Activated CD8-positive, alpha-beta memory T cell treated with anti-CD3 and anti-CD28 coated beads, Interleukin-2, amount 50 U/mL, for 1 hour (primary cell): Measurements from ENCODE around the gene SUMF2.
A peak's percentile ranks its signal among the peaks of the same experiment; 100 is the strongest.
"Not testable (repeated sequence)": the region's sequence is repeated elsewhere in the genome, so short reads cannot be mapped to it uniquely, and the experiment has no call there.

Experiments used
- DNase-seq: peaks from one replicate; pipeline ENCODE4 v3.0.0-alpha.2; 2020; ENCODE audit errors: extremely low read depth

Gene SUMF2

DNA sequence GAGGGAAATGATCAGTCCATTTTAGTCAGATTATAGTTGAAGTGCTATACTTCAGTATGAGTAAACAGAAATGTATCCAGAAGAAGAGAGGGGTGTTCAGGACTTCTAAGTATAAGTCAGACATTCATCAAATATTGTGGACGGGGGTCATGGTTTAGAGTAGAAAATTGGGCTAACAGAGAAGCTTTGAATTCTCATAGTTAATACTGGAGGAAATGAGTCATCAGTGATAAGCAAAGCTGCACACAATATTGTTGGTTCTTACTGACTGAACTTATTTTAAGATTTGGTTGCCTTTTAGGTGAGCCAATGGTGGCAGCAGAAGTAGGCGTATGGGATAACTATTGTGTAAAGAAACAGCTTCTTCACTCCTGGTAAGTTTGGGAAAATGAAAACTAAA, 1.7 kb upstream of the SUMF2 start:
- no peak for DNase-seq

DNA sequence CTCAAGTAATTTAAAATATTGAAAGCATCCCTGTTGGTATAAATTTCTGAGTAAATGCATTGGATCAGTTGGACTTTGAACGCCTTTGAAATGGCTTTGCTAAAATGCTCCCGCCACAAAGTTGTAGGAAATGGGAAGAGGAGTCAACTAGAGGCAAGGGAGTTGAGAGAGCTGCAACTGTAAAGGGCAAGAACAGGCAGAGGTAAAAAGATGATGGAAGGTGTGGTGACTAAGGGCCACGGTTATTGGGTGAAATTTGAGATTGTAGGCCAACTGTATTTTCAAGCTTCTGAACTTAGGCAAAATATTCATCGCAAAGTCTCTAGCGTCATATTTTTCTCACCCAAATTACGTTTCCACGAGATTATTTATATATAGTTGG, 595 bp upstream of the SUMF2 start:
- DNase-seq: no peak

GRCh38 chr7:56066376-56066775, 2.3 kb downstream of the SUMF2 start:
- not testable (repeated sequence) for DNase-seq

DNA sequence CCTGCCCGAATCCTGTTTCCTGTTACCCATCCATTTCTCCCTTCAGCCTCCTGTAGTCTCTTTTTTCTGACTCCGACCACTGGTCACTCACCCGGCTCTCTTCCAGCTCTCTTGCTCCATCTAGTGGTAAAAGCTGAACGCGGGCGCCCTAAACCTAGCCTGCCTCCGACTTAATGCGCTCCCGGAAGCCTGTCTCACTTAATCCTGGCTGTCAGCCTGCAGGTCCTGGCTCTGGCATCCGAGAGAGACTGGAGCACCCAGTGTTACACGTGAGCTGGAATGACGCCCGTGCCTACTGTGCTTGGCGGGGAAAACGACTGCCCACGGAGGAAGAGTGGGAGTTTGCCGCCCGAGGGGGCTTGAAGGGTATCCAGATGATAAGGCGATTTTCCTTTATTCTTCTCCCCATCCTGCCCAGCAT, 10.3 kb downstream of the SUMF2 start:
- peak; percentile 26 for DNase-seq

DNA sequence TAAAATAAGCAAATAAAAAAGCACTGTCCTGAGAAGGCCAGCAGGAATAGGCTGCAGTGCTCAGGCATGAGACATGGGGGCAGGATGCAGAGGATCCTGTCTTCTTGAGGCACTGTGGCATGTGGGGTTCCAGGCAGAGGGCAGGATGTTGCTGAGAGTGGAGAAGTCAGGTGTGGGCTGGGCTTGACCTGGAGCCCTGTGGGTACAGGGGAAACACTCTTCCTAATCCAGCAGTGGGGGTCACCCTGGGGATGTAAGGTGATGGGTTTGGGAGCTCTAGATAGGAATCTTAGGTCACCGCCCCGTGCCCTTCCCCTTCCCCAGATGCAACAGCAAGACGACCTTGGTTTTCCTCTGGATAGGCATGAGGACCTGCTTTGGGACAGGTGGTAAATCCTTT, 13.6 kb downstream of the SUMF2 start:
- DNase-seq: no peak

- no peak for DNase-seq
These were observed 14.1 kb downstream of the SUMF2 start for GRCh38 chr7:56078196-56078595.

DNA sequence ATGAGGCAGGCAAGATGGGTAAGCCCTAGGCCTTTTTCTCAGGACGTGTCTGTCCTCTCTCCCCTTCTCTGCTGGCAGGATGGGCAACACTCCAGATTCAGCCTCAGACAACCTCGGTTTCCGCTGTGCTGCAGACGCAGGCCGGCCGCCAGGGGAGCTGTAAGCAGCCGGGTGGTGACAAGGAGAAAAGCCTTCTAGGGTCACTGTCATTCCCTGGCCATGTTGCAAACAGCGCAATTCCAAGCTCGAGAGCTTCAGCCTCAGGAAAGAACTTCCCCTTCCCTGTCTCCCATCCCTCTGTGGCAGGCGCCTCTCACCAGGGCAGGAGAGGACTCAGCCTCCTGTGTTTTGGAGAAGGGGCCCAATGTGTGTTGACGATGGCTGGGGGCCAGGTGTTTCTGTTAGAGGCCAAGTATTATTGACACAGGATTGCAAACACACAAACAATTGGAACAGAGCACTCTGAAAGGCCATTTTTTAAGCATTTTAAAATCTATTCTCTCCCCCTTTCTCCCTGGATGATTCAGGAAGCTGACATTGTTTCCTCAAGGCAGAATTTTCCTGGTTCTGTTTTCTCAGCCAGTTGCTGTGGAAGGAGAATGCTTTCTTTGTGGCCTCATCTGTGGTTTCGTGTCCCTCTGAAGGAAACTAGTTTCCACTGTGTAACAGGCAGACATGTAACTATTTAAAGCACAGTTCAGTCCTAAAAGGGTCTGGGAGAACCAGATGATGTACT, 15.5 kb downstream of the SUMF2 start:
- no peak for DNase-seq

GRCh38 chr7:56080726-56081435, 16.8 kb downstream of the SUMF2 start:
- DNase-seq: not testable (repeated sequence)

DNA sequence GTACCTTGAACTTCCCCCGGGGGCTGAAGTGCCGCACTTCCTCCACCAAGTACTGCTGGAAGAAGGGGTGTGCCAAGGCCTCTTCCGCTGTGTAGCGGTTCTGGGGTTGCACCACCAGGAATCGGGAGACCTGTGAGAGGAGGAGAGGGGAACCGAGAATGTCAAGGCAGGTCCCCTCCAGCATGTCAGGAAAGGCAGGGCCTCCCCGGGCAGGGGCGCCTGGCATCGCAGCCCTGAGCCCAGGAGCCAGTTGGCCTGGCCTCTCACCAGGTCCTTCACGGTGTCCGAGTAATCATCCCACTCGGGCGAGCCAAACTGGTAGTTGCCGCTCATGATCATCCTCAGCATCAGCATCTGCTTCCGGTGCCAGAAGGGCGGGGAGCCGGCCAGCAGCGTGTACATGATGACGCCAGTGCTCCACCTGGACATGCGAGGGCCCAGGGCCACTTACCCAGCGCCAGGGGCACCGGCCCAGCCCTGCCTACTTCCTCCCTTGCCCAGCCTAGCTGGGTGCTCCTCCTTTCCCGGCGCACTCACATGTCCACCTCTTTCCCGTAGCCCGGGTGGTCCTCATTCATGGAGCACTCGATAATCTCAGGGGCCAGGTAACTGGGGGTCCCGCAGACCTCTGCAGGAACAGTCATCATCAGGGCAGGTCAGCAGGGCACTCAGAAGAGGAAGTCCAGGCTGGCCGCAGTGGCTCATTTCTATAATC, 17.7 kb downstream of the SUMF2 start:
- DNase-seq: no peak

DNA sequence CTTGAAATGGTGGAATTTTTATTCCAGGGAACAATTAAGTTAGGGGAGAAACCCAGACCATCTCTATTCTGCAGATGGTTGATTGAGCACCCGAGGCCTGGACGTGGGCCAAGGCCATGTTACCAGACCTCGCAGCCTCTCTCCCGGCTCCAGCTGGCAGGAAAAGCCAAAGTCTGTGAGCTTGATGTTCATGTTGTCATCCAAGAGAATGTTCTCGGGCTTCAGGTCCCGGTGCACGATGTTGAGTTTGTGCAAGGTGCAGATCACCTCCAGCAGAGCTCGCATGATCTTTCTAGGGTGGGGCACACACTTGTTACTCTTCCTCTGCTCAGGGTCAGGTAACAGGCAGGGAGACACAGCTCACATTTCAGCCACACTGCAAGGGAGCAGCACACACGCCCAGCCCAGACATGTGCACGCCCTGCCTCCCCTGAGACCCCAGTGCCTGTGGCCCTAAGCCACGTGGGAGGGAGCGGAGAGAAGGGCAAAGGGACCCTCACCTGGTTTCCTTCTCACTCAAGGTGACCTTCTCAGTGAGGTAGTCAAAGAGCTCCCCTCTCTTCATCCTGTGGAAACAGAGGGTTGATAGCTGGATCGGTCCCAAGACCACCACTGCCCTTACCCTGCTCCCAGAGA, 19.2 kb downstream of the SUMF2 start:
- DNase-seq: no peak

DNA sequence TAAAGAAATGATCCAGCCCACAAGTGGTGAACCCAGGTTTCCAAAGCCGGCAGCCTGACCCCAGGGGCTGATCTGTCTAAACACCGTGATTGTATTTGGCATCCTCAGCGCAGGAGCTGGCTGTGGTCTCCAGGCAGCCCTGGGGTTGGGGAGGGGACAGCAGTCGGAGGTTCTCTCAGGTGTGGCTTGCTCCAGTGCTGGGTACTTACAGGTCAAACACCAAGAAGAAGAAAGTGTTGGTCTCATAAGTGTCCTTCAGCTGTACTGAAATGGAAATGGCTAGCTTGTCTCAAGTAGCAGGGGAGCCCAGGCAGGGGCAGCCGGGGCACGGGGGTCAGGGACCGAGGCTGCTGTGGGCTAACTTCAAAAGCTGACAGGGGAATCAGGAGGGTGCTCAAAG, 22.7 kb downstream of the SUMF2 start:
- no peak for DNase-seq

DNA sequence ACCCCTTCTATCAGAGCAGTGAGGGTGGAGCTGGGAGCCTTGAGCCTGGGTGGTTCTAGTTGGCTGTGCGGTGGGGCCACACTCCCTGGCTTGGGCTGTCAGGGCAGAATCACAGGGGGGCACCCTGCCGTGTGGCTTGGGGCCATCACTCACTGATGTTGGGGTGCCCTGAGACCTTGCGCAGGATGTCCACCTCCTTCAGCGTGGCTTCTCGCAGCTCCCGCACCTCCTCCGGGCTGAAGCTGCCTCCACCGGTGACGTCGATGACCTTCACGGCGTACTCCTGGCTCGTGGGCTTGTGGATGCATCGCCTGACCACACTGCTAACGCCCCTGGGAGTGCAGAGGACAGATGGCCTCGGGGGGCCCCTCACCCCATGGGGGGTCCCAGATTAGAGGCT, 23.4 kb downstream of the SUMF2 start:
- DNase-seq: no peak

GRCh38 chr7:56091591-56091990, 27.5 kb downstream of the SUMF2 start:
- DNase-seq: no peak

DNA sequence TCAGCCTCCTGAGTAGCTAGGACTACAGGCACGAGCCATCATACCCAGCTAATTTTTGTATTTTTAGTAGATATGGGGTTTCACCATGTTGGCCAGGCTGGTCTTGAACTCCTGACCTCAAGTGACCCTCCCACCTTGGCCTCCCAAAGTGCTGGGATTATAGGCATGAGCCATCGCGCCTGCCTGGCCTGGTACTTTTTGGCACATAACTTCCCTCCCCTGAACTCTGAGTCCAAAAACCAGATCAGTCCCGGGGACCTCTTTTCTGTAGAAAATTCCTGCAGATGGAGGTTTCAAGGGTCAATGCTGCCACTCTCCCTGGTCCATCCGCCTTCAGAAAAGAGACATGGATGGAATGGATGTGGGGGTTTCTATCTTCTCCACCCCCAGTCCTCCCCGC, 28.3 kb downstream of the SUMF2 start:
- not testable (repeated sequence) for DNase-seq

DNA sequence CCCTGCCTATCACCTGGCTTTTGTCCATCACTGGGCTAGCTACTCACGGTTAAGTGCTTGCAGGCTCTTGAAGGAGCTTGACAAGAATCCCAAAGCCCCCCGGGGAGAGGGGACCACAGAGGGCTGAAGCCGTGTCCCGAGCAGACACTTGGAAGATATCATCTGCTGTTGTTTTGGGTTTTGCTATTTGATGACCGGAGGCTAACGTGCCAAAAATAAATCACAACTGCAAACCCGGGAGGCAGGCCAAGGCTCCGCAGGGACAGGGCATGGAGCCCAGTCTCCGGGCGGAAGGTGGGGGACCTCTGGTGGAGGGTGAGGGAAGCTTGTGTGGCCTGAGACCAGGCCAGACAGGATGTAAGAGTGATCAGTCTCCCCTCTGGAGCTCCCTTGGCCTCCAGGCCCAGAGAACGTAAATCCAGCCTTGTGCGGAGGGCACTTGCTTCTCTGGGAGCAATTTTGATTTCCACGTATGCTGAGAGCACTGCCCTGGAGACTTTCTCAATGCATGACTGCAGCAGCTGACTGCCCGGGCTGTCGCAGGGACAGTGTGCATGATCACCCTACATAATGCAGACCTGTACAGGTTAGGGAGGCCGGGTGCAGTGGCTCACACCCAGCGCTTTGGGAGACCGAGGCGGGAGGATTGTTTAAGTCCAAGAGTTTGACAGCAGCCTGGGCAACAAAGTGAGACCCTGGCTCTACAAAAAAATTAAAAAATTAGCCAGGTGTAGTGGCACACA, 28.9 kb downstream of the SUMF2 start, which contains the start of gene PHKG1:
Gene PHKG1 (minus strand): TSS at position 164 of the 743 bp plus-strand sequence. CDS start 4,011 bp downstream, outside the sequence.
- DNase-seq: no peak

GRCh38 chr7:56097700-56098099, 33.6 kb downstream of the SUMF2 start:
- DNase-seq: no peak

GRCh38 chr7:56098187-56099008, 34.3 kb downstream of the SUMF2 start:
- DNase-seq: not testable (repeated sequence)

GRCh38 chr7:56099653-56100052, 35.6 kb downstream of the SUMF2 start:
- DNase-seq: no peak

- not testable (repeated sequence) for DNase-seq
These were observed 40.1 kb downstream of the SUMF2 start for GRCh38 chr7:56104138-56104537.

DNA sequence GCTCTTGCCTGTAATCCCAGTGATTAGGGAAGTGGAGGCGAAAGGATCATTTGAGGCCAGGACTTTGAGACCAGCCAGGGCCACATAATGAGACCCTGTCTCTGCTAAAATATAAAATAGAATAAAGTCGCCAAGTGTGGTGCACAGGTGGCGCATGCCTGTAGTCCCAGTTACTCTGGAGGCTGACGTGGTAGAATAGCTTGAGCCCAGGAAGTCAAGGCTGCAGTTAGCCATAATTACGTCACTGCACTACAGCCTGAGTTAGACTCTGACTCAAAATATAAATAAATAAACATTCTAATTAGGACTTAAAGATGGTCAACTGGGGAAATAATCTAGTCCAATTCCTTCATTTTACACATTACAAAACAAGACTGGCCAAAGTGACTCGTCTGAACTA, 41.4 kb downstream of the SUMF2 start:
- peak; percentile 4 for DNase-seq
